MM.1S (cell line): Measurements from ENCODE around the gene RTP5.
A peak's percentile ranks its signal among the peaks of the same experiment; 100 is the strongest.

Experiments
- EZH2 ChIP-seq: fragments of 300-600 bp; sonication (generic); optimal IDR thresholded peaks from 2 replicates; pipeline ENCODE3; 2017; ENCODE audit warnings: low read depth, mild to moderate bottlenecking, antibody characterized with exemption, low read length, mixed read lengths
- TF ChIP-seq, protein P1 (sequence below): fragments of 300-600 bp; sonication (generic); IDR thresholded peaks from 2 replicates; pipeline ENCODE4 v1.5.1; 2016; ENCODE audit warnings: antibody characterized with exemption, low read length, mixed read lengths

DNA sequence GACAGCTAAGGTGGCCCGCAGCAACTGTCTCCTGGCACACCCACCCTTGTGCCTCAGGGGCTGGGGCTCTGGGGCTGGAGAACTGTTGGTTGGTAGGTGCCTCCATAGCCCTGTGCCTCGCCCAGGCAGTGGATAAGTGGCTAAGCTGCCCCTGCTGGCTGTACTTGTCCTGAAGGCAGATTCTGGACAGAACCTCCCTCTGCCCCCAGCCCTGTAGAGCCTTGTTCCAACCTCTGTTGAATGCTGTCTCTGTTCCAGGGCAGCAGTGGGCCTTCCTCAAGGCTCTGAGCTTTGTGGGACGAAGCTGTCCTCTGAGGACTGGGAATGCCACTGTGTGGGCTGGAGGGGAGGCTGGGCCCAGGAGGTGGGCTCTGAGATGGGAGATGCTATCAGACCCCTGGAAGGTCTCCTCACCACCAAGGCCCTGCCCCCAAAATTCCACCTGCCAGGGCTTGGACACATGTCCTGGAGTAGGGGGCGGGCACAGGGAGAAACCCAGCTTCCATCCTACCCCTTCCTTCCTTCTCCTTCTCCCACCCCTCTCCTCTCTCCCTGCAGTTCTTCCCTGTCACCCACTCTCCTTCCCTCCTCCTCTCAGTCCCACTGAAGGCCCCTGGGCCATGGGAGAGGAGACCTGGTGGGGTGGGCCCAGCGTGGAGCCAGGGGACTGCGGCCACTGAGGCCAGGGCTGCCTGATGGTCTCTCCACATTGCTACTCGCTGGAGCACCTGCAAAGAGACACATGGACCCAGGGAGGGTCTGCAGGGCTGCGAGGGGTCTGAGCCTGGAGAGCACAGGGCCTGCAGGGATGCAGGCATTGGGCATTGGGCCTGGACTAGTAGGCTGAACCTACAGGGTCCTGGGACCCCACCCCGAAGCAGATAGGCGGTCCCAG lies 9.1 kb upstream of the RTP5 start:
- TF ChIP-seq EZH2 = no peak
- TF ChIP-seq, protein P1, sequence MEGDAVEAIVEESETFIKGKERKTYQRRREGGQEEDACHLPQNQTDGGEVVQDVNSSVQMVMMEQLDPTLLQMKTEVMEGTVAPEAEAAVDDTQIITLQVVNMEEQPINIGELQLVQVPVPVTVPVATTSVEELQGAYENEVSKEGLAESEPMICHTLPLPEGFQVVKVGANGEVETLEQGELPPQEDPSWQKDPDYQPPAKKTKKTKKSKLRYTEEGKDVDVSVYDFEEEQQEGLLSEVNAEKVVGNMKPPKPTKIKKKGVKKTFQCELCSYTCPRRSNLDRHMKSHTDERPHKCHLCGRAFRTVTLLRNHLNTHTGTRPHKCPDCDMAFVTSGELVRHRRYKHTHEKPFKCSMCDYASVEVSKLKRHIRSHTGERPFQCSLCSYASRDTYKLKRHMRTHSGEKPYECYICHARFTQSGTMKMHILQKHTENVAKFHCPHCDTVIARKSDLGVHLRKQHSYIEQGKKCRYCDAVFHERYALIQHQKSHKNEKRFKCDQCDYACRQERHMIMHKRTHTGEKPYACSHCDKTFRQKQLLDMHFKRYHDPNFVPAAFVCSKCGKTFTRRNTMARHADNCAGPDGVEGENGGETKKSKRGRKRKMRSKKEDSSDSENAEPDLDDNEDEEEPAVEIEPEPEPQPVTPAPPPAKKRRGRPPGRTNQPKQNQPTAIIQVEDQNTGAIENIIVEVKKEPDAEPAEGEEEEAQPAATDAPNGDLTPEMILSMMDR = peak; percentile 22
